ENCODE data around the gene SLC2A4RG.

SLC2A4RG gene

DNA sequence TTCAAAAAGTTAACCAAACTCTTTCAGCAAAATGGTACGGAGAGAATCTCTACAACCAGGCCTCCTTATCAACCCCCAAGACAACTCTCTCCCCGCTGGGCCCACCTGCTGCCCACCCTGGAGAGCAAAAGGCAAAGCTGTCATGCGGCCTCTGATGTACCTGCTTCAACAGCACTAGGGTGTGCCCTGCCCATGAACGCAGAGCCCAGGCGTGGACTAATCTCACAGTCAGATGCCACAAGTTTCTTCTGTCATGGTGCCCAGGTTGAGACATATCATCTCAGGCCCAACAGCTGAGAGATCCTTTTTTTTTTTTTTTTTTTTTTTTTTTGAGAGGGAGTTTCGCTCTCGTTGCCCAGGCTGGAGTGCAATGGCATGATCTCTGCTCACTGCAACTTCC, 26.3 kb downstream of the SLC2A4RG start:
- H3K9ac ChIP-seq (ENCODE audit: low read length), result no peak overlapping the region
- no peak overlapping the region for H3K27ac ChIP-seq (ENCODE audit: low read depth, low read length)
- H3K4me1 ChIP-seq (ENCODE audit: control insufficient read depth, insufficient read depth, low read length), result no peaks in the 10 kb centered on the region
- H3K4me3 ChIP-seq (ENCODE audit: low read length), result no peak overlapping the region
- no peaks in the 10 kb centered on the region for H3K27me3 ChIP-seq (ENCODE audit: control insufficient read depth, insufficient read depth, low read length)
- no peaks in the 10 kb centered on the region for H3K36me3 ChIP-seq (ENCODE audit: control insufficient read depth, insufficient read depth, low read length)

- Histone ChIP-seq H3K4me1 (ENCODE audit: control insufficient read depth, insufficient read depth, low read length) (no peaks in the 10 kb centered on the region), H3K36me3 (ENCODE audit: control insufficient read depth, insufficient read depth, low read length) (no peaks in the 10 kb centered on the region), H3K27ac (ENCODE audit: low read depth, low read length) (no peak overlapping the region), H3K9ac (ENCODE audit: low read length) (no peak overlapping the region), H3K27me3 (ENCODE audit: control insufficient read depth, insufficient read depth, low read length) (no peaks in the 10 kb centered on the region), H3K4me3 (ENCODE audit: low read length) (no peak overlapping the region)
Observed at GRCh38 chr20:63766695-63767426, 27.3 kb downstream of the SLC2A4RG start.

GRCh38 chr20:63767456-63767855, 27.9 kb downstream of the SLC2A4RG start:
- Histone ChIP-seq H3K27ac (ENCODE audit: low read depth, low read length) (no peak overlapping the region), H3K27me3 (ENCODE audit: control insufficient read depth, insufficient read depth, low read length) (no peaks in the 10 kb centered on the region), H3K9ac (ENCODE audit: low read length) (no peak overlapping the region), H3K36me3 (ENCODE audit: control insufficient read depth, insufficient read depth, low read length) (no peaks in the 10 kb centered on the region), H3K4me3 (ENCODE audit: low read length) (no peak overlapping the region), H3K4me1 (ENCODE audit: control insufficient read depth, insufficient read depth, low read length) (no peaks in the 10 kb centered on the region)

- H3K4me1 ChIP-seq (ENCODE audit: control insufficient read depth, insufficient read depth, low read length), result no peaks in the 10 kb centered on the region
- H3K36me3 ChIP-seq (ENCODE audit: control insufficient read depth, insufficient read depth, low read length), result no peaks in the 10 kb centered on the region
- H3K27me3 ChIP-seq (ENCODE audit: control insufficient read depth, insufficient read depth, low read length), result no peaks in the 10 kb centered on the region
- H3K4me3 ChIP-seq (ENCODE audit: low read length), result no peak overlapping the region
- H3K9ac ChIP-seq (ENCODE audit: low read length), result no peak overlapping the region
- no peak overlapping the region for H3K27ac ChIP-seq (ENCODE audit: low read depth, low read length)
Observed at GRCh38 chr20:63767886-63768285, 28.3 kb downstream of the SLC2A4RG start.

DNA sequence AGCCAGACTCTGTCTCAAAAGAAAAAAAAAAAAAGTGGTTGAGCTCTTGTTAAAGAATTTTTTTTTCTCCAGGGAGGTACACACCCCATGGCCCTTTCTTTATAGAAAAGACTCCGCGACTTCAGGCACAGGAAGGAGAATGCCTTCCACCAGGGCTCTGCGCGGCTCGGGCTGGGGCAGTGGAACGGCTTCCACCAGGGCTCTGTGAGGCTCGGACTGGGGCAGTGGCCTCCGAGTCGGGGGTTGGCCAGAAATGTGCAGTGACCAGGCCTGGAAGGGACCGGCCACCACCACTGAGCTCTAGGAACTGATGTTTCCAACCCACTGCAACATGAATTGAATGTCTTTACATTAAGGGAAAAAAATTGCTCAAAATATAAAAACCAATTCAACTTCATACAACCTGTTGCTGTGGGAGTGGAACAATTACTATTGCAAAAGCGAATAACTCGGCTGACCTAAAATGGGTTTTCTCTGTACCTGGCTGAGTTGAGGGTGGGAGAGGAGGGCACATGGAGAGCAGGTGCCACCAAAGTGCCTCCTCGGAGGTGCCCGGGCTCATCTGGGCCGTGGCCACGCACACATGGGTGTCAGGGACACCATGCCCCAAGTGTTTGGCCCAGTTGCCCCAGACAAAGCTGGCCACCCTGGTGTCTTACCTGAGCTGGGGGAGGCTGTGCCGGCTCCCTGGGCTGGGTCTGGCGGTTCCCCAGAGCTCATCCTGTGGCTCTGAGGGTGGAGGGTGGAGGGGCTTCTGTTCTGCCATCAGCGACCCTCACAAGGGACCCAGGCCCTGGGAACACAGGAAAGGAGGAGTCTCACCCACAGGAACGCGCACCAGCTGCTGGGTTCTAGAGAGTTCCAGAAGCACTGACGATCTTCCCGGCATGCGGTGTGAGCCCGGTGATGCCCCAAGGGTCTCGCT, 29.3 kb downstream of the SLC2A4RG start:
- H3K27me3 ChIP-seq (ENCODE audit: control insufficient read depth, insufficient read depth, low read length), result no peaks in the 10 kb centered on the region
- no peak overlapping the region for H3K9ac ChIP-seq (ENCODE audit: low read length)
- H3K27ac ChIP-seq (ENCODE audit: low read depth, low read length), result no peak overlapping the region
- H3K4me3 ChIP-seq (ENCODE audit: low read length), result no peak overlapping the region
- H3K4me1 ChIP-seq (ENCODE audit: control insufficient read depth, insufficient read depth, low read length), result no peaks in the 10 kb centered on the region
- no peaks in the 10 kb centered on the region for H3K36me3 ChIP-seq (ENCODE audit: control insufficient read depth, insufficient read depth, low read length)

DNA sequence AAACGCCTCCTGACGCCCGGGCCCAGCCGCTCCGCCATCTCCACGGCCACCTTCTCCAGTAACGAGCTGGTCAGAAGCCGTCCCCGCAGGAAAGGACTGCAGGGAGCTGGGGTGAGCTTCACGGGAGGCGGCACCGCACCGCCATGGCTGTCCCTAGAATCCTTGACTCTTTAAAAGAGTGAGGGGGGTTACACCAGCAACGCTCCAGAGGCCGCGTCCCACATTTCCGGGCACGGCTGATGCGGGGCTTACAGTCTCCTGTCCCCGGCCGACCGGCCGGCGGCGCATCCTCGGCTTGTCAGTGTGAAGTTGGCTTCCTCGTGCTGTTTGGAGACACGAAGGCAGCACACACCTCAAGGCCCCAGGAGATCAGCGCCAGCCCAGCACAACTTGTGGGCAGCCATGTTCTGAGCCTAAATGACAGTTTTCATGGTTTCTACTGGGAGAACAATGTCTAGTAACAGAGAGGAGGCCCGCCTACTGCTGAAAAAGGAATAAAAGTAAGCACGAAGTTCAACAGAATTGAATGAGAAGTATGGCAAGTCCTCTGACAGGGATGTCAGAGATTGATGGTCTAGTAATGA, 30.4 kb downstream of the SLC2A4RG start:
- H3K36me3 ChIP-seq (ENCODE audit: control insufficient read depth, insufficient read depth, low read length), result no peaks in the 10 kb centered on the region
- H3K9ac ChIP-seq (ENCODE audit: low read length), result no peak overlapping the region
- no peak overlapping the region for H3K4me3 ChIP-seq (ENCODE audit: low read length)
- H3K27me3 ChIP-seq (ENCODE audit: control insufficient read depth, insufficient read depth, low read length), result no peaks in the 10 kb centered on the region
- H3K27ac ChIP-seq (ENCODE audit: low read depth, low read length), result no peak overlapping the region
- H3K4me1 ChIP-seq (ENCODE audit: control insufficient read depth, insufficient read depth, low read length), result peaks cover 1% of the 10 kb centered on the region

GRCh38 chr20:63771046-63771707, 31.6 kb downstream of the SLC2A4RG start:
- Histone ChIP-seq H3K27me3 (ENCODE audit: control insufficient read depth, insufficient read depth, low read length) (no peaks in the 10 kb centered on the region), H3K4me3 (ENCODE audit: low read length) (no peak overlapping the region), H3K4me1 (ENCODE audit: control insufficient read depth, insufficient read depth, low read length) (peaks cover 2% of the 10 kb centered on the region), H3K36me3 (ENCODE audit: control insufficient read depth, insufficient read depth, low read length) (no peaks in the 10 kb centered on the region), H3K9ac (ENCODE audit: low read length) (no peak overlapping the region), H3K27ac (ENCODE audit: low read depth, low read length) (no peak overlapping the region)

DNA sequence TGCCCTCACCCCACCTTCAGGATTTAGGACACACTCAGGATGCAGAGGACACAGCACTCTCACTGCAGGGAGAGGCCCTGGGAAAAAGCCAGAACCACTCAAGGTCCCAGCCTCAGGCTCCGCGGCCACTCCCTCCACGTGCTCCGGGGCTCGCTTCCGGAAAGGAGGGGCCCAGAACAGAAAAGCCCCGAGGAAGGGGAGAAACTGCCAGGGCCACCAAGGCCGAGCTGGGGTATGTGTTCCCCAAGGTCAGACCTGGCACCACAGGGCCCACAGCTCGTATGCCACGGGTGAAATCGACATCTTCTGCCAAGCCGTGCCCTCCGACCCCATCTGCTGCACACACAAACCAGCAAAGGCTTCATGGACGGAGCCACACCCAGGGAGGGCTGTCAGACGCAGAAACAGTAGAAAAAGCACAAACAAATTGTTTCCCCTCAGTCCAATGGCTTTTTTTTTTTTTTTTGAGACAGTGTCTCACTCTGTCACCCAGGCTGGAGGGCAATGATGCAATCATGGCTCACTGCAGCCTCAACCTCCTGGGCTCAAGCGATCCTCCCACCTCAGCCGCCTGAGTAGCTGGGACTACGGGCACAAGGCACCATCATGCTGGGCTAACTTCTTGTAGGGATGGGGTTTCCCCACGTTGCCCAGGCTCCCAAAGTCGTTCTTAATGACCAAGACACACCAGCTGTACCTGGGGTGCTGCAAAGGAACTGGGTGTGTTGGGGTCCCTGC, 33.4 kb downstream of the SLC2A4RG start:
- Histone ChIP-seq H3K4me3 (ENCODE audit: low read length) (no peak overlapping the region), H3K4me1 (ENCODE audit: control insufficient read depth, insufficient read depth, low read length) (peaks cover 2% of the 10 kb centered on the region), H3K27ac (ENCODE audit: low read depth, low read length) (no peak overlapping the region), H3K27me3 (ENCODE audit: control insufficient read depth, insufficient read depth, low read length) (no peaks in the 10 kb centered on the region), H3K36me3 (ENCODE audit: control insufficient read depth, insufficient read depth, low read length) (no peaks in the 10 kb centered on the region), H3K9ac (ENCODE audit: low read length) (no peak overlapping the region)

DNA sequence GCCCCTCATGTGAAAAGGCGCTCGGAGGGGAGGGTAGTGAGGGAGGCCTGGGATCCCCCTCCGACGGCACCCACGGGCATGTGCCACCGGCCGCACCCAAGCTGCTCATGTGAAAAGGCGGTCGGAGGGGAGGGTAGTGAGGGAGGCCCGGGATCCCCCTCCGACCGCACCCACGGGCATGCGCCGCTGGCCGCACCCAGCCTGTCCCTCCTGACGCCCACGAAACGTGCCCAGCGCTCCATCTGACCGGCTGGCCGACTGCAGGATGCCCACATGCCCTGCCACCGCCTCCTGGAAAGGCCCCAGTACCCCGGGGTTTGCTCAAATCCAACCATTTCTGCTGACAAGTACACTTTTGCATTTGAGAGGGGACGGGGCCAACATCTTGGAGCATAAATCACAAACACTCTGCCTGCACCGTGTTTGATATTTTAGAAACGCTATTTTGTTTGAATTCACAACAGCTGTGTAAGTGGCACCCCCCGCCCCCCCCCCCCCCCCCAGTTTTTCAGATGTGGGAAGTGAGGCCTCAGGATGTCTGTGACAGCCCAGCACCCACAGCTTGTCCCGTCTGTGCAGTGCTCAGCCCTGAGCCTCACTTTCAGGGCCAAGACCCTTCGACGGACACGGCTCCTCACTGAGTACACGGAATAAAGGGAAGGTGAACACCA, 34.1 kb downstream of the SLC2A4RG start:
- peaks cover 2% of the 10 kb centered on the region for H3K4me1 ChIP-seq (ENCODE audit: control insufficient read depth, insufficient read depth, low read length)
- no peak overlapping the region for H3K9ac ChIP-seq (ENCODE audit: low read length)
- H3K27me3 ChIP-seq (ENCODE audit: control insufficient read depth, insufficient read depth, low read length), result no peaks in the 10 kb centered on the region
- no peak overlapping the region for H3K27ac ChIP-seq (ENCODE audit: low read depth, low read length)
- H3K4me3 ChIP-seq (ENCODE audit: low read length), result no peak overlapping the region
- no peaks in the 10 kb centered on the region for H3K36me3 ChIP-seq (ENCODE audit: control insufficient read depth, insufficient read depth, low read length)

GRCh38 chr20:63774306-63774705, 34.7 kb downstream of the SLC2A4RG start:
- H3K4me1 ChIP-seq (ENCODE audit: control insufficient read depth, insufficient read depth, low read length), result peaks cover 2% of the 10 kb centered on the region
- H3K4me3 ChIP-seq (ENCODE audit: low read length), result no peak overlapping the region
- H3K9ac ChIP-seq (ENCODE audit: low read length), result no peak overlapping the region
- no peak overlapping the region for H3K27ac ChIP-seq (ENCODE audit: low read depth, low read length)
- no peaks in the 10 kb centered on the region for H3K36me3 ChIP-seq (ENCODE audit: control insufficient read depth, insufficient read depth, low read length)
- H3K27me3 ChIP-seq (ENCODE audit: control insufficient read depth, insufficient read depth, low read length), result no peaks in the 10 kb centered on the region

GRCh38 chr20:63775096-63775978, 35.8 kb downstream of the SLC2A4RG start:
- Histone ChIP-seq H3K9ac (ENCODE audit: low read length) (no peak overlapping the region), H3K36me3 (ENCODE audit: control insufficient read depth, insufficient read depth, low read length) (no peaks in the 10 kb centered on the region), H3K27me3 (ENCODE audit: control insufficient read depth, insufficient read depth, low read length) (no peaks in the 10 kb centered on the region), H3K4me1 (ENCODE audit: control insufficient read depth, insufficient read depth, low read length) (peaks cover 2% of the 10 kb centered on the region), H3K27ac (ENCODE audit: low read depth, low read length) (no peak overlapping the region), H3K4me3 (ENCODE audit: low read length) (peak overlapping the region; percentile 5)
